Measurements from ENCODE around the gene TEX54. TPM values are rescaled to one million over a fixed set of nuclear protein-coding genes. Genes with fewer than 3 reads are reported as not detected.
A peak's percentile ranks its signal among the peaks of the same experiment; 100 is the strongest.

Gene TEX54
- polyA plus RNA-seq, 2 of the 4 experiments (the other 2 are of a cell fraction): not detected

DNA sequence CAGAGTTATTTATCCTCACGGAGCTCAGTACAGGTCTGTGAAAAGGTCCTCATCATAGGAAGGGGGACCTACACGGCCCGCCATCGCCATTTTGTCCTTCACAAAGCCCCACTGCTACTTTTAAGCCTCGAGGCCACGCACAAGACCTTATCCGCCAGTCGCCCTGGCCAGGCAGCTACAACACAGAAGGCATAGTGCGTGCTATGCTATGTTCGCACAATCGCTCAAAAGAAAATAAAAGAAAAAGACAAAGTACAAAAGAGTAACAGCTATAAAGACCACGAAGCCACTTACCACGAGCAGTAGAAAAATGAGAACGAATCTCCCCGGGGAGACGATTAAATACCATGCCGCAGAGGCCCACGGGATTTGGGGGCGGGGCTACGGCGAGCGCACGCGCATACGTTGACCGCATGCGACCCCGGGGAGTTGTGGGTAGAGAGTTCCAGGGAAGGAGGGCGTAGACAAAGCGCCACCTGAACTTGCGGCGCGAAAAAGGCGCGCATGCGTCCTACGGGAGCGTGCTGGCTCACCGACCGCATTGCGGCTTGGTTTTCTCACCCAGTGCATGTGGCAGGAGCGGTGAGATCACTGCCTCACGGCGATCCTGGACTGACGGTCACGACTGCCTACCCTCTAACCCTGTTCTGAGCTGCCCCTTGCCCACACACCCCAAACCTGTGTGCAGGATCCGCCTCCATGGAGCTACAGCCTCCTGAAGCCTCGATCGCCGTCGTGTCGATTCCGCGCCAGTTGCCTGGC, 23.1 kb upstream of the TEX54 start (continued):
- no peak; a peak in 1 of 4 replicates for TF ChIP-seq CEBPB (IDR thresholded peaks at IDR 0.05)
- peak; percentile 100 for TF ChIP-seq MAX (IDR thresholded peaks at IDR 0.05)
- TF ChIP-seq EP300 (IDR thresholded peaks at IDR 0.05): no peak
- TF ChIP-seq CHD2 (IDR thresholded peaks at IDR 0.05; ENCODE audit: low read length, partially characterized antibody): no peak
- no peak for TF ChIP-seq SMC3 (IDR thresholded peaks at IDR 0.05)
- peak; percentile 95 for TF ChIP-seq POLR2A (IDR thresholded peaks at IDR 0.05; ENCODE audit: low read length)
- 0 out of 2 replicates have a peak, but pooled peaks have one; percentile 14 for TF ChIP-seq ATOH8 (CRISPR knock-in tag; IDR thresholded peaks at IDR 0.05; ENCODE audit: low read depth)
- TF ChIP-seq HOXB5 (CRISPR knock-in tag; IDR thresholded peaks at IDR 0.05): peak; percentile 57; the same call in 1 of the 2 replicates
- no peak for TF ChIP-seq BHLHE40 (IDR thresholded peaks at IDR 0.05; ENCODE audit: low read depth, low read length)
- no peak for TF ChIP-seq KDM1A (IDR thresholded peaks at IDR 0.05; ENCODE audit: low read depth)
- TF ChIP-seq MAZ (IDR thresholded peaks at IDR 0.05; ENCODE audit: borderline replicate concordance, low read depth, low read length): no peak
- peak; percentile 67; the same call in 1 of the 2 replicates for TF ChIP-seq HDAC2 (IDR thresholded peaks at IDR 0.05)
- no peak for TF ChIP-seq EHMT2 (IDR thresholded peaks at IDR 0.05; ENCODE audit: low read depth)
- no peak for TF ChIP-seq SREBF2 (IDR thresholded peaks at IDR 0.05)
- peak; percentile 100 for TF ChIP-seq JUN (IDR thresholded peaks at IDR 0.05)
- 0 out of 2 replicates have a peak, but pooled peaks have one; percentile 33 for TF ChIP-seq ESRRA (IDR thresholded peaks at IDR 0.05; ENCODE audit: borderline replicate concordance, low read length)
- peak; percentile 100 for TF ChIP-seq BCL3 (IDR thresholded peaks at IDR 0.05)
- TF ChIP-seq POLR2AphosphoS2 (conservative IDR thresholded peaks at IDR 0.05; ENCODE audit: low read length): no peak
- TF ChIP-seq, protein P1, sequence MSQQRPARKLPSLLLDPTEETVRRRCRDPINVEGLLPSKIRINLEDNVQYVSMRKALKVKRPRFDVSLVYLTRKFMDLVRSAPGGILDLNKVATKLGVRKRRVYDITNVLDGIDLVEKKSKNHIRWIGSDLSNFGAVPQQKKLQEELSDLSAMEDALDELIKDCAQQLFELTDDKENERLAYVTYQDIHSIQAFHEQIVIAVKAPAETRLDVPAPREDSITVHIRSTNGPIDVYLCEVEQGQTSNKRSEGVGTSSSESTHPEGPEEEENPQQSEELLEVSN (IDR thresholded peaks at IDR 0.05; ENCODE audit: borderline replicate concordance, low read depth): peak; percentile 95
- no peak for TF ChIP-seq TP53 (CRISPR knock-in tag; IDR thresholded peaks at IDR 0.05)
- TF ChIP-seq, protein P2, sequence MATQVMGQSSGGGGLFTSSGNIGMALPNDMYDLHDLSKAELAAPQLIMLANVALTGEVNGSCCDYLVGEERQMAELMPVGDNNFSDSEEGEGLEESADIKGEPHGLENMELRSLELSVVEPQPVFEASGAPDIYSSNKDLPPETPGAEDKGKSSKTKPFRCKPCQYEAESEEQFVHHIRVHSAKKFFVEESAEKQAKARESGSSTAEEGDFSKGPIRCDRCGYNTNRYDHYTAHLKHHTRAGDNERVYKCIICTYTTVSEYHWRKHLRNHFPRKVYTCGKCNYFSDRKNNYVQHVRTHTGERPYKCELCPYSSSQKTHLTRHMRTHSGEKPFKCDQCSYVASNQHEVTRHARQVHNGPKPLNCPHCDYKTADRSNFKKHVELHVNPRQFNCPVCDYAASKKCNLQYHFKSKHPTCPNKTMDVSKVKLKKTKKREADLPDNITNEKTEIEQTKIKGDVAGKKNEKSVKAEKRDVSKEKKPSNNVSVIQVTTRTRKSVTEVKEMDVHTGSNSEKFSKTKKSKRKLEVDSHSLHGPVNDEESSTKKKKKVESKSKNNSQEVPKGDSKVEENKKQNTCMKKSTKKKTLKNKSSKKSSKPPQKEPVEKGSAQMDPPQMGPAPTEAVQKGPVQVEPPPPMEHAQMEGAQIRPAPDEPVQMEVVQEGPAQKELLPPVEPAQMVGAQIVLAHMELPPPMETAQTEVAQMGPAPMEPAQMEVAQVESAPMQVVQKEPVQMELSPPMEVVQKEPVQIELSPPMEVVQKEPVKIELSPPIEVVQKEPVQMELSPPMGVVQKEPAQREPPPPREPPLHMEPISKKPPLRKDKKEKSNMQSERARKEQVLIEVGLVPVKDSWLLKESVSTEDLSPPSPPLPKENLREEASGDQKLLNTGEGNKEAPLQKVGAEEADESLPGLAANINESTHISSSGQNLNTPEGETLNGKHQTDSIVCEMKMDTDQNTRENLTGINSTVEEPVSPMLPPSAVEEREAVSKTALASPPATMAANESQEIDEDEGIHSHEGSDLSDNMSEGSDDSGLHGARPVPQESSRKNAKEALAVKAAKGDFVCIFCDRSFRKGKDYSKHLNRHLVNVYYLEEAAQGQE (IDR thresholded peaks at IDR 0.05): peak; percentile 57
- no peak for TF ChIP-seq ZC3H11A (IDR thresholded peaks at IDR 0.05)
